Fibroblast of lung (primary cell): Measurements from ENCODE around the gene CLEC19A. TPM values are rescaled to one million over a fixed set of nuclear protein-coding genes. Genes with fewer than 3 reads are reported as not detected.

Source experiments
- DNase-seq, 2 donors: peaks; one replicate each; pipeline versions ENCODE4 v3.0.0 to v3.0.0-alpha.2; 2010; ENCODE audit warnings: low read depth in 2 of 2
- H2AFZ ChIP-seq: 2 replicates; pipeline ENCODE4 v1.5.1; 2012; ENCODE audit warnings: low read length, control low read depth, inconsistent platforms
- H3K27ac ChIP-seq: 2 replicates; pipeline ENCODE4 v1.5.1; 2011; ENCODE audit warnings: low read length, control low read depth; ENCODE audit not compliant: insufficient read depth
- H3K27me3 ChIP-seq: 2 replicates; pipeline ENCODE4 v1.5.1; 2011; ENCODE audit warnings: mild to moderate bottlenecking, low read length; ENCODE audit not compliant: control insufficient read depth, insufficient read depth
- H3K36me3 ChIP-seq: 2 replicates; pipeline ENCODE4 v1.5.1; 2011; ENCODE audit warnings: low read length; ENCODE audit not compliant: control insufficient read depth, insufficient read depth
- H3K4me1 ChIP-seq: 2 replicates; pipeline ENCODE4 v1.5.1; 2011; ENCODE audit warnings: low read length; ENCODE audit not compliant: control insufficient read depth, insufficient read depth; ENCODE audit errors: extremely low read depth
- H3K4me2 ChIP-seq: 2 replicates; pipeline ENCODE4 v1.5.1; 2011; ENCODE audit warnings: low read length, control low read depth; ENCODE audit not compliant: insufficient read depth; ENCODE audit errors: extremely low read depth
- H3K4me3 ChIP-seq, 4 experiments: fragments of 200-600 bp in 1 of 4; sonication (generic) in 1 of 4; replicated peaks in 1 of 4; 2 replicates each; pipeline ENCODE4 v1.5.1; 2011 to 2016; ENCODE audit warnings: low read length in 4 of 4, low read depth in 3 of 4, mild to moderate bottlenecking in 3 of 4, control low read depth in 2 of 4, inconsistent platforms in 1 of 4, mixed read lengths in 1 of 4; ENCODE audit not compliant: insufficient read depth in 1 of 4; ENCODE audit errors: control extremely low read depth in 1 of 4
- H3K79me2 ChIP-seq: 2 replicates; pipeline ENCODE4 v1.5.1; 2012; ENCODE audit warnings: mild to moderate bottlenecking, low read length, inconsistent platforms; ENCODE audit not compliant: control insufficient read depth, insufficient read depth
- H3K9ac ChIP-seq: 2 replicates; pipeline ENCODE4 v1.5.1; 2011; ENCODE audit warnings: mild to moderate bottlenecking, low read length, control low read depth; ENCODE audit not compliant: insufficient read depth
- H3K9me3 ChIP-seq: 2 replicates; pipeline ENCODE4 v1.5.1; 2012; ENCODE audit warnings: low read depth, low read length; ENCODE audit not compliant: control insufficient read depth, insufficient read depth
- H4K20me1 ChIP-seq: 2 replicates; pipeline ENCODE4 v1.5.1; 2011; ENCODE audit warnings: low read length; ENCODE audit not compliant: control insufficient read depth, insufficient read depth; ENCODE audit errors: extremely low read depth
- EZH2 ChIP-seq: IDR thresholded peaks from 2 replicates; pipeline ENCODE4 v1.5.1; 2012; ENCODE audit warnings: low read length, control low read depth, mild to moderate bottlenecking; ENCODE audit errors: missing control alignments
- polyA plus RNA-seq, 2 donors: library from polyadenylated mRNA; depleted of rRNA in 1 of 2; stranded (reverse) in 1 of 2; unstranded in 1 of 2; fragments of >200 nt; gene quantifications; 2 replicates each; pipeline ENCODE4 v1.2.1, GENCODE V29; 2011 to 2012; ENCODE audit warnings: missing spikeins in 1 of 2
- total RNA-seq: library from RNA; depleted of rRNA; stranded (reverse); fragments of >200 nt; gene quantifications from 2 replicates; pipeline ENCODE4 v1.2.1, GENCODE V29; 2014
- TF ChIP-seq, protein P1 (sequence below), 2 donors: IDR thresholded peaks in 1 of 2; conservative IDR thresholded peaks in 1 of 2; 1 replicate in 1 of 2; 2 replicates in 1 of 2; pipeline ENCODE4 v1.5.1; 2011 to 2012; ENCODE audit warnings: low read length in 2 of 2, control low read depth in 1 of 2, inconsistent platforms in 1 of 2, low read depth in 1 of 2, mild to moderate bottlenecking in 1 of 2

The CLEC19A gene
- total and polyA plus RNA-seq, 2 donors (not counting 1 experiment from before 2014, with no cell fraction given): not detected

- H3K9ac ChIP-seq: no peak overlapping the region
- no peak for TF ChIP-seq EZH2
- TF ChIP-seq, protein P1, sequence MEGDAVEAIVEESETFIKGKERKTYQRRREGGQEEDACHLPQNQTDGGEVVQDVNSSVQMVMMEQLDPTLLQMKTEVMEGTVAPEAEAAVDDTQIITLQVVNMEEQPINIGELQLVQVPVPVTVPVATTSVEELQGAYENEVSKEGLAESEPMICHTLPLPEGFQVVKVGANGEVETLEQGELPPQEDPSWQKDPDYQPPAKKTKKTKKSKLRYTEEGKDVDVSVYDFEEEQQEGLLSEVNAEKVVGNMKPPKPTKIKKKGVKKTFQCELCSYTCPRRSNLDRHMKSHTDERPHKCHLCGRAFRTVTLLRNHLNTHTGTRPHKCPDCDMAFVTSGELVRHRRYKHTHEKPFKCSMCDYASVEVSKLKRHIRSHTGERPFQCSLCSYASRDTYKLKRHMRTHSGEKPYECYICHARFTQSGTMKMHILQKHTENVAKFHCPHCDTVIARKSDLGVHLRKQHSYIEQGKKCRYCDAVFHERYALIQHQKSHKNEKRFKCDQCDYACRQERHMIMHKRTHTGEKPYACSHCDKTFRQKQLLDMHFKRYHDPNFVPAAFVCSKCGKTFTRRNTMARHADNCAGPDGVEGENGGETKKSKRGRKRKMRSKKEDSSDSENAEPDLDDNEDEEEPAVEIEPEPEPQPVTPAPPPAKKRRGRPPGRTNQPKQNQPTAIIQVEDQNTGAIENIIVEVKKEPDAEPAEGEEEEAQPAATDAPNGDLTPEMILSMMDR (conservative IDR thresholded peaks at IDR 0.05 in 1 of 2, IDR thresholded peaks at IDR 0.05 in 1 of 2; ENCODE audit: low read depth in 1 of 2, low read length in 2 of 2): no peak
Measured at GRCh38 chr16:19348125-19348524, 62.6 kb downstream of the CLEC19A start.

DNA sequence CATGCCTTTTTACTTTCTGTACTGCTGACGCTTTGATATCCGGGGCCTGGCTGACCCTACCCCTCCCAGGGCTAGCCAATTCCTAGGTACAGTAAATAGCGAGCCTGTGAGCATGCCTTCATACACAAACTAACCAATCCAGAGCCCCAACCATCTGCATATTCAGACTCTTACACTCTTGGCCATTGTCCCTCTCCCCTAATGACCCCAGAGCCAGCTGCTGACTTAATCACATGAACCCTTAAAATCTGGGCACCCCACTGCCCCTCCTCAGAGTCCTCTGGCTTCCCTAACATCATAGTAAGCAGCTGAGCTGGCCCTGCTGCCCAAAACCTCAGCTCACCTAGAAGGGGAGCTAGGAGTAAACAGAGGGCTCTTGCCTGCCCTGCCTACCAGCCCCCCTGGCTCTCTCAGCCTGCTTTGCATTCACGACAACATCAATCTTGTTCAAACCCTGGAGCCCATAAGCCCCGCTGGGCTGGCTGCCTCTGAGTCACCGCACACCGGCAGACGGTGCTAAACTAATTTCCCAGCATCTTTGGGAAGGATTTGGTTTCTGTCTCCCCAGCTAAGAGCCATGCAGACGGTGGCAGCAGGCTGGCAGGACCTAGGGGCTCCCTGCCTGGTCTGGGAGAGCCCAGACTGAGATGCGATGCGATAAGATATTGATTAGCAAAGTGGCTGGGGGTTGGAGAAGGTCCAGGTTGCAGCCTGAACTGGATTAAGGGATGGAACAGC lies 63.2 kb downstream of the CLEC19A start:
- no peaks in the 10 kb centered on the region for H3K79me2 ChIP-seq
- H2AFZ ChIP-seq: no peak overlapping the region
- no peak overlapping the region for H3K9ac ChIP-seq
- no peaks in the 10 kb centered on the region for H3K4me1 ChIP-seq
- no peak for TF ChIP-seq EZH2
- TF ChIP-seq, protein P1 (conservative IDR thresholded peaks at IDR 0.05 in 1 of 2, IDR thresholded peaks at IDR 0.05 in 1 of 2; ENCODE audit: low read depth in 1 of 2, low read length in 2 of 2): no peak
- no peak overlapping the region for H3K4me3 ChIP-seq
- H4K20me1 ChIP-seq: no peaks in the 10 kb centered on the region
- H3K27ac ChIP-seq: no peak overlapping the region
- H3K9me3 ChIP-seq: no peaks in the 10 kb centered on the region
- no peaks in the 10 kb centered on the region for H3K36me3 ChIP-seq
- no peaks in the 10 kb centered on the region for H3K27me3 ChIP-seq
- peak in 1 of 2 donors; percentile 53 for DNase-seq
- no peak overlapping the region for H3K4me2 ChIP-seq

More at GRCh38 chr16:19348125-19348524, 62.6 kb downstream of the CLEC19A start:
- no peak overlapping the region for H3K4me3 ChIP-seq
- no peaks in the 10 kb centered on the region for H4K20me1 ChIP-seq
- no peak overlapping the region for H3K27ac ChIP-seq
- H3K4me2 ChIP-seq: no peak overlapping the region
- H3K27me3 ChIP-seq: no peaks in the 10 kb centered on the region
- no peak overlapping the region for H2AFZ ChIP-seq
- no peaks in the 10 kb centered on the region for H3K9me3 ChIP-seq
- no peaks in the 10 kb centered on the region for H3K79me2 ChIP-seq
- no peaks in the 10 kb centered on the region for H3K36me3 ChIP-seq
- DNase-seq: no peak
- H3K4me1 ChIP-seq: no peaks in the 10 kb centered on the region

GRCh38 chr16:19354371-19354770 lies 68.8 kb downstream of the CLEC19A start:
- no peak for DNase-seq
- H3K9ac ChIP-seq: no peak overlapping the region
- no peak overlapping the region for H2AFZ ChIP-seq
- no peaks in the 10 kb centered on the region for H3K27me3 ChIP-seq
- no peak overlapping the region for H3K4me2 ChIP-seq
- no peaks in the 10 kb centered on the region for H3K79me2 ChIP-seq
- H3K9me3 ChIP-seq: no peaks in the 10 kb centered on the region
- no peak overlapping the region for H3K27ac ChIP-seq
- no peaks in the 10 kb centered on the region for H3K36me3 ChIP-seq
- TF ChIP-seq EZH2: no peak
- TF ChIP-seq, protein P1 (conservative IDR thresholded peaks at IDR 0.05 in 1 of 2, IDR thresholded peaks at IDR 0.05 in 1 of 2; ENCODE audit: low read depth in 1 of 2, low read length in 2 of 2): no peak
- no peak overlapping the region for H3K4me3 ChIP-seq
- H3K4me1 ChIP-seq: no peaks in the 10 kb centered on the region
- no peaks in the 10 kb centered on the region for H4K20me1 ChIP-seq
